ENCODE measurements around the gene CHPT1. TPM values are rescaled to one million over a fixed set of nuclear protein-coding genes. Genes with fewer than 3 reads are reported as not detected.

CHPT1 gene
- total RNA-seq, 1 donor from 2014 or later = 42.7 TPM

GRCh38 chr12:101719566-101719965 lies 22.1 kb downstream of the CHPT1 start:
- CTCF ChIA-PET = no interaction called here

GRCh38 chr12:101720118-101720517 lies 22.7 kb downstream of the CHPT1 start:
- H3K27me3 Mint-ChIP-seq = no peaks in the 10 kb centered on the region
- CTCF ChIA-PET = no interaction called here
- peaks cover 53% of the 10 kb centered on the region for H3K36me3 Mint-ChIP-seq (ENCODE audit: low read depth)
- H3K27ac Mint-ChIP-seq = no peak overlapping the region
- H3K4me1 Mint-ChIP-seq = peaks cover 4% of the 10 kb centered on the region
- H3K4me3 Mint-ChIP-seq = no peak overlapping the region
- POLR2A ChIA-PET = no interaction called here
- intact Hi-C loops (cut with micrococcal nuclease) = no loop called here
- ATAC-seq (ENCODE audit: low read depth) (no peak), DNase-seq (no peak)
- no peak for TF ChIP-seq CTCF (IDR thresholded peaks at IDR 0.05)
- H3K9me3 Mint-ChIP-seq = no peaks in the 10 kb centered on the region

More at GRCh38 chr12:101719566-101719965, 22.1 kb downstream of the CHPT1 start:
- Mint-ChIP-seq H3K27ac (no peak overlapping the region), H3K36me3 (ENCODE audit: low read depth) (peaks cover 50% of the 10 kb centered on the region), H3K4me3 (no peak overlapping the region), H3K4me1 (peaks cover 9% of the 10 kb centered on the region), H3K9me3 (no peaks in the 10 kb centered on the region), H3K27me3 (no peaks in the 10 kb centered on the region)
- TF ChIP-seq CTCF (IDR thresholded peaks at IDR 0.05) = no peak
- no peak for ATAC-seq (ENCODE audit: low read depth)
- intact Hi-C loops (cut with micrococcal nuclease) = no loop called here
- POLR2A ChIA-PET = interaction anchor here (0.7 to 0.9 kb wide), 2 partner anchors 10 to 21 kb away, joined by 3 read pairs; no protein-coding TSS in a partner anchor
- no peak for DNase-seq

- Mint-ChIP-seq H3K4me1 (peaks cover 3% of the 10 kb centered on the region), H3K4me3 (no peak overlapping the region), H3K36me3 (ENCODE audit: low read depth) (peaks cover 54% of the 10 kb centered on the region), H3K9me3 (no peaks in the 10 kb centered on the region), H3K27me3 (no peaks in the 10 kb centered on the region), H3K27ac (no peak overlapping the region)
- no peak for TF ChIP-seq CTCF (IDR thresholded peaks at IDR 0.05)
- CTCF ChIA-PET = no interaction called here
- DNase-seq (no peak), ATAC-seq (ENCODE audit: low read depth) (no peak)
- POLR2A ChIA-PET = no interaction called here
- intact Hi-C loops (cut with micrococcal nuclease) = loop anchor here (1.0 to 2.0 kb wide), 2 partner anchors 11 to 16 kb away; no protein-coding TSS in a partner anchor
Observed at GRCh38 chr12:101722392-101722791, 25.0 kb downstream of the CHPT1 start.

- Mint-ChIP-seq H3K9me3 (peaks cover 2% of the 10 kb centered on the region), H3K36me3 (ENCODE audit: low read depth) (peaks cover 55% of the 10 kb centered on the region), H3K4me3 (no peak overlapping the region), H3K27me3 (no peaks in the 10 kb centered on the region), H3K4me1 (peaks cover 5% of the 10 kb centered on the region), H3K27ac (no peak overlapping the region)
- intact Hi-C loops (cut with micrococcal nuclease) = loop anchor here (2.0 kb wide), 1 partner anchor 16 kb away; no protein-coding TSS in a partner anchor
- no peak for TF ChIP-seq CTCF (IDR thresholded peaks at IDR 0.05)
- ChIA-PET POLR2A (no interaction called here), CTCF (no interaction called here)
- DNase-seq (no peak), ATAC-seq (ENCODE audit: low read depth) (no peak)
Observed at GRCh38 chr12:101727098-101727497, 29.7 kb downstream of the CHPT1 start.

GRCh38 chr12:101729842-101730241 lies 32.4 kb downstream of the CHPT1 start:
- no peak overlapping the region for H3K4me3 Mint-ChIP-seq
- POLR2A ChIA-PET = interaction anchor here (1.4 kb wide), 1 partner anchor 11 kb away, joined by 3 read pairs; no protein-coding TSS in a partner anchor
- intact Hi-C loops (cut with micrococcal nuclease) = loop anchor here (2.0 kb wide), 1 partner anchor 13 kb away; no protein-coding TSS in a partner anchor
- H3K4me1 Mint-ChIP-seq = peaks cover 16% of the 10 kb centered on the region
- ATAC-seq (ENCODE audit: low read depth) = no peak
- TF ChIP-seq CTCF (IDR thresholded peaks at IDR 0.05) = no peak
- CTCF ChIA-PET = no interaction called here
- no peak for DNase-seq
- no peaks in the 10 kb centered on the region for H3K27me3 Mint-ChIP-seq
- peak overlapping the region; percentile 9 for H3K27ac Mint-ChIP-seq
- peaks cover 54% of the 10 kb centered on the region for H3K36me3 Mint-ChIP-seq (ENCODE audit: low read depth)
- peaks cover 4% of the 10 kb centered on the region for H3K9me3 Mint-ChIP-seq
